ENCODE data around the gene ACKR3. TPM values are rescaled to one million over a fixed set of nuclear protein-coding genes. Genes with fewer than 3 reads are reported as not detected.

The ACKR3 gene
- total RNA-seq, 1 donor from 2014 or later = 56.6 TPM

DNA sequence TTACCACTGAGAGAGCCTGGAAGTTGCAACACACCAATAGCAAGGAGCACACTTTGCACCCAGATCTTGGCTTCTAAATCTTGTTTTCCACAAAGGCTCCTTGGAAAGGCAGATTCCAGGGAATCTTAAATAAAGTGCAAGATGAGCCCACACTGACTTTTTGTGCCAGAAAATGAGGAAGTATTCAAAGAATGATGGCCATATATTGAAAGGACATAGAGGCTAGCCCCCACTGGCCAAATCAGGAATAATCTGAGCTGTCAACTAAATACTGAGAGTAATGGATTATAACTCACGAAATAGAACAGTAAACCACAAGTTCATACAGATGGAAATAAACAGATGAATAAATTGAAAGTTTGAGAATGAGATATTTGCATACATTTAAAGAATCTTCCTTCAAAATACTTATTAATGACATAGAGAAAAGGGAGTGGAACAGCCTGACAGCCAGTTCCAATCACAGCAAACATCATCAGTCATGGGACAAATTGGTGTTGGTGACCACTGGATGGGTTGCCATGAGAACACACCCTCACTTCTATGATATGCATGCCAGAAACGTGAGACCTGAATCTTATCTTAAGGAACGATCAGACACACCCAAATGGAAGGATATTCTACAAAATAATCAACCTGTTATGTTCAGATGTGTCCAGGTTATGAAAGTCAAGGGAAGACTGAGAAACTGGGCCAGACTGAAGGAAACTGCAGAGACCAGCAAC is 12.2 kb upstream of the ACKR3 start:
- H3K4me1 Mint-ChIP-seq (ENCODE audit: low read depth) = peaks cover 36% of the 10 kb centered on the region
- no peak overlapping the region for H3K4me3 Mint-ChIP-seq (ENCODE audit: unreplicated experiment)
- peaks cover 17% of the 10 kb centered on the region for H3K9me3 Mint-ChIP-seq (ENCODE audit: low read depth)
- DNase-seq (ENCODE audit: low spot score) = no peak
- H3K36me3 Mint-ChIP-seq (ENCODE audit: low read depth) = peaks cover 3% of the 10 kb centered on the region
- TF ChIP-seq CTCF (IDR thresholded peaks at IDR 0.05) = no peak
- H3K27ac Mint-ChIP-seq (ENCODE audit: unreplicated experiment) = no peak overlapping the region
- no peaks in the 10 kb centered on the region for H3K27me3 Mint-ChIP-seq (ENCODE audit: low read depth)

DNA sequence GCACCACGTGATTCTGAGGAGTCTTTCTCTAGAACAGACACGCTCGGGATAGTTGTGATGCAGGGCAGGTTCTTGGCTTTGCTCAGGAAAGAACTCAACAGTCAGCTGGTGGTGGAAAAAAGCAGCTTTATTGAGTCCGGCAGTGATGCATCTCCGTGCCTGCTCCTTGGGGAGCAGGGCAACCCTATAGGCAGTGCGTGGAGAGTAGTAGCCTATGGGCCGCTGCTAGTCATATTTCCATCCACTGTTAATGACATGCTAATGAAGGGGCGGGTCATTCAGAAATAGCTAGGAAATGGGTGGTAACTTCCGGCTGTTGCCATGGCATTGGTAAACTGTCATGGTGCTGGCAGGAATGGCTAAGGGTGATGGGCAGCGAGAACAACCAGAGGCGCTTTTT is 11.6 kb upstream of the ACKR3 start:
- Mint-ChIP-seq H3K9me3 (ENCODE audit: low read depth) (peaks cover 19% of the 10 kb centered on the region), H3K36me3 (ENCODE audit: low read depth) (peaks cover 3% of the 10 kb centered on the region), H3K4me1 (ENCODE audit: low read depth) (peaks cover 30% of the 10 kb centered on the region), H3K27me3 (ENCODE audit: low read depth) (no peaks in the 10 kb centered on the region), H3K27ac (ENCODE audit: unreplicated experiment) (no peak overlapping the region), H3K4me3 (ENCODE audit: unreplicated experiment) (no peak overlapping the region)
- no peak for TF ChIP-seq CTCF (IDR thresholded peaks at IDR 0.05)
- no peak for DNase-seq (ENCODE audit: low spot score)

DNA sequence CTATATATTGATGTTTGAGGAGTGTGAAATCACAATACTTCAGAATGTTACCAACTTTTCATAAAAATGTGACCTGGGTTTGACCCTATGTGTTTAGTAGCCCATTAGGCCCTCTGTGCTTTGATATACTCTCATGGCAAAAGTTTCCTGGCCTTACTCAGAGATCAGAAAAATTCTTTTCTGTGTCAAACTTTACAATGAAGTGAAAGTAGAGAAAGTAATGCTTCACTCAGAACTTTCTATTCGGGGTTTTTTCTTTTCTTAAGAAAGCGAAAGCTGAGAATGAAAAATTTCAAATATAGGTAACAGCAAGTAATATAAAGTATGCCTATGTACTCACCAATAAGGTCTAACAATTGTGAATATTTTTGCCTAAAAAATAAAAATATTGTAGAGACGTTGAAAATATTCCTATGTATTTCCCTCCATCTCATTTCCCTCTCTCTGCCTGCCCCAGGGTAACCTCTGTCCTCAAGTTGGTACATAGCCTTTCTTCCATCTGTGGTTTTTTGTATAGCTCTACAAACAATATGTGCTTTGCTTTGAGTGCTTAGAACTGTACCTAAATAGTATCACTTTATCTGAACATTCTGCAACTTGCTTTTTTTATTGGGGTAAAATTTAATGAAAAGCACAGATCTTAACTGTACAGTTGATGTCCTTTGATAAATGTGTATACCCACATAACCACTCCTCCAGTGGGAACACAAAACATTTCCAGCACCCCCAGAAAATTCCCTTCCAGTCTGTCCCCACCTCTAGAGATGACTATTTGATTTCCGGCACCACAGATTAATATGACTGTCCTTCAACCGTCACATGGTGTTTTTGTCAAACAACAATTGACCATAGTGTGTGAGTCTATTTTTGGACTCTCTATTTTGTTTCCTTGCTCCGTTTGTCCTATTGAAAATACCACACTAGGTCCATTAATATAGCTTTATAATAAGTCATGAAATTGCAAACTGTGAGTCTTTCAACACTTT is 10.3 kb upstream of the ACKR3 start:
- no peak for TF ChIP-seq CTCF (IDR thresholded peaks at IDR 0.05)
- Mint-ChIP-seq H3K36me3 (ENCODE audit: low read depth) (peaks cover 3% of the 10 kb centered on the region), H3K4me3 (ENCODE audit: unreplicated experiment) (no peak overlapping the region), H3K4me1 (ENCODE audit: low read depth) (peaks cover 18% of the 10 kb centered on the region), H3K27ac (ENCODE audit: unreplicated experiment) (no peak overlapping the region), H3K27me3 (ENCODE audit: low read depth) (no peaks in the 10 kb centered on the region), H3K9me3 (ENCODE audit: low read depth) (peaks cover 13% of the 10 kb centered on the region)
- no peak for DNase-seq (ENCODE audit: low spot score)

DNA sequence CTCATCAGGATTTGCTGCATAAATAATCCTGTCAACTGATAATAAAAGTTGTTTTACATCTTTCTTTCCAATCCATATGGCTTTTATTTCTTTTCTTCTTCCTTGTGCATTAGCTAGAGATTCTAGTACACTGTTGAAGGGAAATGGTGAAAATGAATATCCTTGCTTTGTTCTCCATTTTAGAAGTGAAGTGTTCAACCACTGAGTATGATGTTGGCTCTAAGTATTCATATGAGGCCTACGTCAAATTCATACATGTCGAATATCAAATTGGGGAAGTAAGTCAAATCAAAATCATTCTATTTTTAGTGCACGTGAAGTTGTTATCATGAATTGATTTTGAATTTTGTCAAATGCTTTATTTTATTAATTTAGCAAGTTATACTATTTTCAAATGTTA is 7.8 kb upstream of the ACKR3 start:
- DNase-seq (ENCODE audit: low spot score) = no peak
- Mint-ChIP-seq H3K4me1 (ENCODE audit: low read depth) (peaks cover 32% of the 10 kb centered on the region), H3K36me3 (ENCODE audit: low read depth) (no peaks in the 10 kb centered on the region), H3K9me3 (ENCODE audit: low read depth) (peaks cover 8% of the 10 kb centered on the region), H3K27me3 (ENCODE audit: low read depth) (no peaks in the 10 kb centered on the region), H3K4me3 (ENCODE audit: unreplicated experiment) (no peak overlapping the region), H3K27ac (ENCODE audit: unreplicated experiment) (no peak overlapping the region)
- no peak for TF ChIP-seq CTCF (IDR thresholded peaks at IDR 0.05)

- H3K9me3 Mint-ChIP-seq (ENCODE audit: low read depth) = peaks cover 8% of the 10 kb centered on the region
- H3K4me1 Mint-ChIP-seq (ENCODE audit: low read depth) = peaks cover 36% of the 10 kb centered on the region
- TF ChIP-seq CTCF (IDR thresholded peaks at IDR 0.05) = peak; percentile 72
- H3K4me3 Mint-ChIP-seq (ENCODE audit: unreplicated experiment) = no peak overlapping the region
- no peak for DNase-seq (ENCODE audit: low spot score)
- H3K36me3 Mint-ChIP-seq (ENCODE audit: low read depth) = no peaks in the 10 kb centered on the region
- H3K27ac Mint-ChIP-seq (ENCODE audit: unreplicated experiment) = no peak overlapping the region
- H3K27me3 Mint-ChIP-seq (ENCODE audit: low read depth) = no peaks in the 10 kb centered on the region
Measured at GRCh38 chr2:236562434-236562833, 7.2 kb upstream of the ACKR3 start.

All from chondrocyte (in vitro differentiated cells).